GM21786 (cell line): ENCODE results near the gene ZNF786.
A peak's percentile ranks its signal among the peaks of the same experiment; 100 is the strongest.
"Not testable (repeated sequence)": the region's sequence is repeated elsewhere in the genome, so short reads cannot be mapped to it uniquely, and the experiment has no call there.

Experiments used
- ATAC-seq: cut with Tn5 transposase; IDR thresholded peaks from one replicate; pipeline ENCODE4 v1.9.1; 2021; ENCODE audit not compliant: unreplicated experiment

ZNF786 gene, protein sequence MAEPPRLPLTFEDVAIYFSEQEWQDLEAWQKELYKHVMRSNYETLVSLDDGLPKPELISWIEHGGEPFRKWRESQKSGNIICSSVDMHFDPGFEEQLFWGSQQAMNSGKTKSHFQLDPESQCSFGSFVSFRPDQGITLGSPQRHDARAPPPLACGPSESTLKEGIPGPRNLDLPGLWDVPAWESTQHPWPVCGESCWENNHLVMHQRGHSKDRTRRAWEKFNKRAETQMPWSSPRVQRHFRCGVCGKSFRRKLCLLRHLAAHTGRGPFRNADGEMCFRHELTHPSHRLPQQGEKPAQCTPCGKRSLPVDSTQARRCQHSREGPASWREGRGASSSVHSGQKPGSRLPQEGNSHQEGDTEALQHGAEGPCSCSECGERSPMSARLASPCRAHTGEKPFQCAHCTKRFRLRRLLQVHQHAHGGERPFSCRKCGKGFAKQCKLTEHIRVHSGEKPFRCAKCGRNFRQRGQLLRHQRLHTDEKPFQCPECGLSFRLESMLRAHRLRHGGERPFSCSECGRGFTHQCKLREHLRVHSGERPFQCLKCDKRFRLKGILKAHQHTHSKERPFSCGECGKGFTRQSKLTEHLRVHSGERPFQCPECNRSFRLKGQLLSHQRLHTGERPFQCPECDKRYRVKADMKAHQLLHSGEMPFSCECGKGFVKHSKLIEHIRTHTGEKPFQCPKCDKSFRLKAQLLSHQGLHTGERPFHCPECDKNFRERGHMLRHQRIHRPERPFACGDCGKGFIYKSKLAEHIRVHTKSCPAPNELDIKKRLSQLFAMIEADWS

DNA sequence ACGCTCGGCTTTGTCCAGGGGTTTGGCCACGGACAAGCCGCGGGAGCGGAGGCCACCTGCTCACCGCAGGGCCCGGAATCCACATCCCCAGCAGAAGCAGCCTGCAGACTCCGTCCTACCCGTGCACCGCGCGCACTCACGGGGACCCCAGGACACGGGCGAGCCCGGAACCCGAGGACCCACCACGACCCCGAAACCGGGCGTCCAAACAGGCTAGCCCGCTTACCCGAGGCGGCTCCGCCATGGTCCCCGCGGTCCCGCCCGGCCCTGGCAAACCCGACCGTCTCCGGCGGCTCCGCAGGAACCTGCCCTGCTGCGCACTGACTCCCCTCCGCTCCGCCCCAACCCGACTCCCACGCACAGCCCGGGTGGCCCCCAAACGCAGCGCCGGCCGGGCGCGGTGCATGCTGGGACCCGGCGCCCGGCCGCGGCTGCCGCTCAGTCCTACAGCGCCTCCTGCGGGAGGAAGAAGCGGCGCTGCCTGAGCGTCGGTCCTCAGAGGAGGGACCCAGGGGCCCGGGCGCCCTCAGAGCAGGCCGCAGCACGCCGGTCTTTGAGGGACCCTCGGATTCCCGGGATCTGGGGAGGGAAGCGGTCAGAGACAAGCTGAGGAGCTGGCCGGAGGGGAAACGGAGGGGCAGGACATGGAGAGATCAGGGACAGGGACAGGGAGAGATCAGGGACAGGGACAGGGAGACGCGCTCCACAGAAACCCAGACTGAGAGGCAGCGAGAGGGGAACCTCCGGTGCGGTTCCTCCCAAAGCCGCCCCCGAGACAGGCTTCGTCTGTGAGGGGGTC, at the start of gene ZNF786:
TSS of gene ZNF786 (minus strand) at position 322 of the 799 bp plus-strand sequence. CDS start at position 244, 78 bp downstream.
- ATAC-seq = peak; percentile 76

DNA sequence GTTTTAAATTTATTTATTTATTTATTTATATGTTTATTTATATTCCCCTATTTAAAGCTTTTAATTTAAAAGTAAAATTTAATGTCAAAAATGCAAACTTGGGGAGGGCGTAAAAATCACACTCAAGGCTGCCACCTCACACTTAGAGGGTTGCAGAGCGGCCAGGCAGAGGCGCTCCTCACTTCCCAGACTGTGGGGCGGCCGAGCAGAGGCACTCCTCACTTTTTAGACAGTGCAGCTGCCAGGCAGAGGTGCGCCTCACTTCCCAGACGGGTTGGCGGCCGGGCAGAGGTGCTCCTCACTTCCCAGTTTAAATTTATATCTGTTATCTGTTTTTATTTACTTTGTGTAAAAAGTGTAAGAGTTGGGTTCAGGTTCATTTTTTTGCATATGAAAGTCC, 45.6 kb upstream of the ZNF786 start:
- ATAC-seq = no peak

DNA sequence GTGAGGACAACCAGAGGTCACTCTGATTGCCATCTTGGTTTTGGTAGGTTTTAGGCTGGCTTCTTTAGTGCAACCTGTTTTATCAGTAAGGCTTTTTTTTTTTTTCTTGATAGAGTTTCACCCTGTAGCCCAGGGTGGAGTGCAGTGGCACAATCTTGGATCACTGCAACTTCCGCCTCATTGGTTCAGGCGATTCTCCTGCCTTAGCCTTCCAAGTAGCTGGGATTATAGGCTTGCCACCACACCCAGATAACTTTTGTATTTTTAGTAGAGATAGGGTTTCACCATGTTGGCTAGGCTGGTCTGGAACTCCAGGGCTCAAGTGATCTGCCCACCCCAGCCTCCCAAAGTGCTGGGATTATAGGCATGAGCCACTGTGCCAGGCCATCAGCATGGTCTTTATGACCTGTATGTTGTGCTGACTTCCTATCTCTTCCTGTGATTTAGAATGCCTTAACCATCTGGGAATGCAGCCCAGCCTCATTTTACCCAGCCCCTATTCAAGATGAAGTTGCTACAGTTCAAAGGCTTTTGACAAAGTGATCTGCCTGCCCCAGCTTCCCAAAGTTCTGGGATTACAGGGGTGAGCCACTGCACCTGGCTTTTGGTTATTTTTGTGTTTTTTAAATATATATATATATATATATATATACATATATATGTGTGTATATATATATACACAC, 42.7 kb upstream of the ZNF786 start:
- ATAC-seq = no peak

DNA sequence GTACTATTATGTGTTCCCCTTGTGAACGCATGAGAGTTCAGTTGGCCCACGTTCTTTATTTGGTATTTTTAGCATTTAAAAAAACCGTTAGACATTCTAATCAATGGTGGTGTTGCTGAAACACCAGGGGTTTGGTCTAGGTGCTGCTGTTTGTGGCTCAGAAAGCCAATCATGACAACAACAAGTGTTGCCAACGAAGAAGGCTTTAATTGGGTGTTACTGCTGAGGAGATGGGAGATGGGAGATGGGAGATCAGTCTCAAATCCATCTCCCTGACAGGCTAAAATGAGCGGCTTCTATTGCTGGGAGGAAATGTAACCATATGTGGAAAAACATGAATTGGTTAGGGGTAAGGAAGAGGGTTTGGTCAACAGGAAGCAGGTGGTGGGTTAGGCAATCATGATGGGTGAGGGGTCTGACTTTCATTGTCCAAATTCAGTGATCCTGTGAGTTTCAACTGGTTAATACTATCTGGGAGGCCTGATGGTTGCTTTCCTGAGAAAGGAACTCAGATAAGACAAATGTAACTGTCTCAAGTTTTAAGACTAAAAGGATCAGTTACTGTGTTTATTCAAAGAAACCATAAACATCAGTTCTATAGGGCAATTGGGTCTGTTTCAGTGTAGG, 40.2 kb upstream of the ZNF786 start:
- no peak for ATAC-seq

DNA sequence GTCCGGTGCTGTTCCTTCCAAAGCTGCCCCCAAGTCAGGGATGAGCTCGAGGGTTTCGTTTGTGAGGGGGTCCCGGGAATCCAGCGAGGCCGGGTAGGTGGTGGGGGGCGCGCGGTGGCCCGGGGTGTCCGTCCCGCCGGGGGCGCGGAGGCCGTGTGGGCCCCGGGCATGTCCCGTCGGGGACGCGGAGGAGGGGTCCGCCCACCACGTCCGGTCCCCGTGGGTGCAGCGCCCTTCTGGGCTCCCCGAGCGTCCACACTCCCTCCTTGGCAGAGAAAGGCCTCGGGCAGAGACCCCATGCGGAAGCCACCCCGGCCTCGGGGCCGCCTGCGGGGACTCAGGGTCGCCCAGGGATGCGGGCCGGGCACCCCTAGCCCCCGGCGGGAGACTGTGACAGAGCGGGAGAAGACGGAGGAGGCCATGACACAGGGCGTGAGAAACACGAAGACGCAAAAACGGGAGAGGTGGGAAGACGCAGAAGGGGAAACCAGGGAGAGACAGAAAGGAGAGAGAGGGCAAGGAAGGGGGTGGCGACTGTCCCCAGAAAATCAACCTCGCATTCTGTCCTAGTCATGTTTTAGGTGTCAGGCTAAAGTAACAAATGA, 36.2 kb upstream of the ZNF786 start:
- ATAC-seq = peak; percentile 35

DNA sequence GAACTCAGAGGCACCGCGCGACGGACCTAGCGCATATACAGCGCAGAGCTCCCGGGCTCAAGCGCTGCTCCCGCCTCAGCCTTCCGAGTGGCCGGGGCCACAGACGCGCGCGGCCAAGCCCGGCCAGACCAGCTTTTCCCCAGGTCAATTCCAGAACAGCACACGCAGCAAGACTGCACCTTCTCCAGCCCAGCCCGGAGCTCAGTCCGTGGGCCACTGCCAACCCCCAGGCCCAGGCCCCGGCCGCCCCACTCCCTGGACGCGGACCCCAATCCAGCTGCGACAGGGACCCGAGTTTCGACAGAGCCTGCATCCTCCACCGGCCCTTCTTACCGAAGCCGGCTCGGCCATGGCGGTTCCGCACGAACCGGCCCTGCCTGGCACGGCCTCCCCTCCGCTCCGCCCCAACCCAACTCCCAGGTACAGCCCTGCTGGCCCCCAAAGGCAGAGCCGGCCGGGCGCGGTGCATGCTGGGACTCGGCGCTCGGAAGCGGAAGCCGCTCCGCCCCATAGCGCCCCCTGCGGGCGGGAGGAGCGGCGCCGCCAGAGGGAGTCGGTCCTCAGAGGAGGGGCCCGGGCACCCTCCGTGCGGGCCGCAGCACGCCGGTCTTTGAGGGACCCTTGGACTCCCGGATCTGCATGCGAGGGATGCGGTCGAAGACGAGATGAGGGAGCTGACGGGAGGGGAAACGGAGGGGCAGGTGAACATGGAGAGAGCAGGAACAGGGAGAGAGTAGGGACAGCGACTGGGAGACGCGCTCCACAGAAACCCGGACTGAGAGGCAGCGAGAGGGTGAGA, 35.5 kb upstream of the ZNF786 start, which contains the start of gene ZNF425:
TSS of gene ZNF425 (minus strand) at position 462 of the 799 bp plus-strand sequence. CDS start at position 351, 111 bp downstream.
- ATAC-seq = peak; percentile 79

DNA sequence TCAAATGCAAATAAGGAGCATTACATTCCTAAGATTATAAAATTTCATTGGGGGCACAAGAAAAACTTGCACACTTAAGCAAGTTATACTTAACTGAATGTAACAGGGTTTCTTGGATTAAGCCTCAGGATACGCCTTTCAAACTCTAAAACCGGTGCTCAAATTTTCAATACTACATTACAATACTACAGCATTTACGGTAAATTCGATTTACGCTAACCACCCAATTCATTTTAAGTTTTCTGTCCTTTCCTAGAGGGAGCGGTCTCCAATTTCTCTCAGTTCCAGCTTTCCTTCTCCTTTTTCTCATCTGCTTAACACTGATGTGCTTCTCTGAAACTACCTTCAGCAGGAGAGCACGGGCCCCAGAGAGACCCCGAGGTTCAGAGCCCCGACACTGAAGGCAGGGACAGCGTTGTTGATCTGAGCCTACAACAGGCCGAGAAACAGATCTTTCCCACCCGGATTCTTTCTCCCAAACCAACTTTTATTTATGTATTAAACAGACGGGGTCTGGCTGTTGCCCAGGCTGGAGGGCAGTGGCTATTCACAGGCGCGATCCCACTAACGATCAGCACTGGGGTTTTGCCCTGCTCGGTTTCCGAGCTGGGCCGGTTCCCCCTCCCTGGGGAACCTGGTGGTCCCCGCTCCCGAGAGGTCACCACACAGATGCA, 34.8 kb upstream of the ZNF786 start:
- no peak for ATAC-seq

DNA sequence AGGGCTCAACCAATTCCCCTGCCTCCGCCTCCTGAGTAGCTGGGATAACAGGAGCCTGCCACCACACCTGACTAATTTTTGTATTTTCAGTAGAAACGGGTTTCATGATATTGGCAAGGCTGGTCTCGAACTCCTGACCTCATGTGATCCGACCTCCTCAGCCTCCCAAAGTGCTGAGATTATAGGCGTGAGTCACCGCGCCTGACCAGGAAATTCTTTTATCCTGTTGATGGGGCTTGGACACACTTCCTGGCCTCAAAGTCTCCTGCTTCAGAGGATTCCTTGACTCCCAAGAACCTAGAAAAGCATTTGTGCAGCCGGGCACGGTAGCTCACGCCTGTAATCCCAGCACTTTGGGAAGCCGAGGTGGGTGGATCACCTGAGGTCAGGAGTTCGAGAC, 19.5 kb upstream of the ZNF786 start:
- ATAC-seq = no peak

DNA sequence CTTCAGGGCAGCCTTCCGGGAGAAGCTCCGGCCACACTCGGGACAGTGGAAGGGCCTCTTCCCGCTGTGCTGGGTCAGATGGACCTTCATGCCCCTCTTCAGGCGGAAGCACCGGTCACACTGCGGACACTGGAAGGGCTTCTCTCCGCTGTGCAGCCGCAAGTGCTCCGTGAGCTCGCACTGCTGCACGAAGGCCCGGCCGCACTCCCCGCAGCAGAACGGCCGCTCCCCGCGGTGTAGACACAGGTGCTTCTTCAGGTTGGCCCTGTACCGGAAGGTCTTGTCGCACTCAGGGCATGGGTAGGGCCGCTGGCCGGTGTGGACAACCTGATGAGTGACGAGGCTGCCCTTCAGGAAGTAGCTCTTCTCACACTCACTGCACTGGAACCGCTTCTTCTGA, 14.2 kb upstream of the ZNF786 start:
- no peak for ATAC-seq

DNA sequence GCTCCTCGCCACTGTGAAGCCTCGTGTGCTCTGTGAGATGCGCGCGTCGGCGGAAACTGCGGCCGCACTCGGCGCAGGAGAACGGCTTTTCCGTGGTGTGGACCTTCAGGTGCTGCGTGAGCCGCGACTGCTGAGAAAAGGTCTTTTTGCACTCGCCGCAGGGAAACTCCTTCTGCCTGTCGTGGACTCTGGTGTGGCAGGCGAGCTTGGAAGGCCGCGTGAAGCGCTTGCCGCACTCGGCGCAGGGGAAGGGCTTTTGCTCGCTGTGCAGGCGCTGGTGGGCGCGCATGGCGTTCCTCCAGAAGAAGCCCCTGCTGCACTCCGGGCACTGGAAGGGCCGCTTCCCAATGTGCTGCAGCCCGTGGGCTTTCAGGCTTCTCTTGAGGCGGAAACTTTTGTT, 13.7 kb upstream of the ZNF786 start:
- ATAC-seq = no peak

DNA sequence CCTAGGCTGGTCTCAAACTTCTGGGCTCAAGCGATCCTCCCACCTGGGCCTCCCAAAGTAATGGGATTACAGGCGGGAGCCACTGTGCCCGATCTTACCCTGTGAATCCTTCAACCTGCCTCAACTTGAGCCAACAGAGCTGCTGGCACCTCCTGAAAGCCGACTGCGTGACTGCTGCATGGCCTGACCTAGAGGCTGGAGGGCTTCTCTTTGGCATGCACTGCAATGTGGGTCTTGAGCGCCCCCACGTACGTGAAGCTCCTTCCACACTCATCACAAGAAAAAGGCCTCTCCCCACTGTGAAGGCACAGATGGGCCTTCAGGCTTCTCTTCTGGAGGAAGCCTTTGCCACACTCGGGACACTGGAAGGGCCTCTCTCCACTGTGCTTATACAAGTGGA, 12.9 kb upstream of the ZNF786 start:
- ATAC-seq = no peak

DNA sequence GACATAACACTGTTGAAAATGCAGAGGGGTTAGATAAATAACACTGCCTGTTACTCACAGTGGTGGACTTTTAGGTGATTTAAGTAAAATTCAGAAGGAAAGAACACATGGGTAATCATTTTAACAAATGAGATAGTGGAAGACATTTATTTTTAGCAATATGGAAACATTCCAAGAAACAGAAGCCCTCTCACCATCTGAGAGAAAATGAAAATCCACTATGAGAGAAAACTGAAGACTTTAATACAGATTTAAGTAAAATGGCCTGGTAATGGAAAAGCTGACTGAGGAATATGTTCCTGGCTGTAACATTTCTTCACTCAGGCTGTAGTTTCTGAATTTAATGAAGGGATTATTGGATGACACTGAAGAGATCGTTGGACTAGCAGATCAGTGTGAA, 12.1 kb upstream of the ZNF786 start:
- ATAC-seq = no peak

DNA sequence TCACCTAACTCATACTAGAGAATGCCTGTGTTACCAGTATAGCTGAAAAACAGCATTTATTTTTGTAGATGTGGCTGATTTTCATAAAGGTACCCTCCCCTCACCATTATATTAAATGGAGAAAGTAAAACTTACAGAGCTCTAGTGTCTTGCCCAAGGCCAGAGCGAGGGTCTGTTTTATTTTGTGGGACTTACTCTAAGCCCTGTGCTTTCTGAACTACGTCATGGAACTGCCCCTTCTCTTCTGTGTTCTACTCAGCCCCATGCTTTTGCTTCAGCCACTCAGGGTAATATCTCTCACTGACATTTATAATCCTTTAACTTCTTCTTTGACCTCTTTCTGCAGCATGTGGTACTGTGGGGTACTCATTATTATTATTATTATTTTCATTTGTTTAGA, 10.3 kb upstream of the ZNF786 start:
- ATAC-seq = no peak

DNA sequence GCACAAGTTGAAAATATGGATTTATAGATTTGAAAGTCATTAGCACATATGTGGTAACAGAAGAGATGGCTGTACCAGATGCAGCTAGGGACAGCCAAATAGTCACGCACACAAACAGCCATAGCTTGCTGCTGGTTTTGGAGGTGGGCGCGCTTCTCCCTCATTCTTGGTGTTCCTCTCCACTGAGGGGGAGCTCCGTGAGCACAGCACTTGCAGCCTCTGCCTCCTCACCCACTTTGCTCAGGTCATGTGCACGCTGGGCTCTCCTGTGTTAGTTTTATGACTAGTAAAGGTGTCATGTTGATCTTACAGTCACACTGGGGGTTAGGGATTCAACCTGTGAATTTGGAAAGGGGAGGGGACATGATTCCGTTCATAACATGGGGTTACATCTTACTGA, 8.5 kb upstream of the ZNF786 start:
- no peak for ATAC-seq

DNA sequence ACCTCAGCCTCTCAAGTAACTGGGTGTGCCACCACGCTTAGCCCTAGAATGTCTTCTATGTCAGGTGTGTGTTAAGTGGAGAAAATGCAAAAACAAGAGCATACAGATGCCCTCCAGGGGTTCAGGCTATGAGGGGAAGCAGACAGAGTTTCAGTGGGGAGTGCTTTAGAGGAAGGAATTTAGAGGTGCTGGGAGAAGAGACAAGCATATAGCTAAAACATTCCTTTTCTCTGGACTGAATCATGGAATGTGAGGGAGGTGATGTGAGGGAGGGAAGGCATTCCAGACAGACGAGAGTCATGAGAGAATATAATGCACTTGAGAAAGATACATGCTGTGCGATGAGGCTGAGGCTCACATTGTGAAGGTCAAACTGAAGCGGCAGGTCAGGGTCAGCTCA, 6.6 kb upstream of the ZNF786 start:
- no peak for ATAC-seq

DNA sequence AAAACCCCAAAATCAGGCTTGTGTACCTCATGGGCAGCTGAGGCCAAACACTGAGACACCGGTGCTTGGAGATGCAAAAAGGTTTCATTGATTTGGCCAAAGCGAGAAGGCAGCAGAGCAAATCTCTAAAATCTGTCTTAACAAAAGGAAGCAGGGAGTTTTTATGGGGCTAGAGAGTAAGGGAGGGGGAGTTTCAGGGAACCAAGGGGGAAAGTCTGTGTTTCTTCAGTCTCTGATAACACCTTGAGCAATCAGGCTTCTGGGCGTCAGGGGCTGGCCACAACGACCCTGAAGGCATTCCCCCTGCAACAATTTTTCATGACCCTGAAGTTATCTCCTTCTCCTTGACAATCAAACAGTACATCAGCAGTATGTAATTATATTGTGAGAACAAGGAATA, 2.7 kb upstream of the ZNF786 start:
- no peak for ATAC-seq

DNA sequence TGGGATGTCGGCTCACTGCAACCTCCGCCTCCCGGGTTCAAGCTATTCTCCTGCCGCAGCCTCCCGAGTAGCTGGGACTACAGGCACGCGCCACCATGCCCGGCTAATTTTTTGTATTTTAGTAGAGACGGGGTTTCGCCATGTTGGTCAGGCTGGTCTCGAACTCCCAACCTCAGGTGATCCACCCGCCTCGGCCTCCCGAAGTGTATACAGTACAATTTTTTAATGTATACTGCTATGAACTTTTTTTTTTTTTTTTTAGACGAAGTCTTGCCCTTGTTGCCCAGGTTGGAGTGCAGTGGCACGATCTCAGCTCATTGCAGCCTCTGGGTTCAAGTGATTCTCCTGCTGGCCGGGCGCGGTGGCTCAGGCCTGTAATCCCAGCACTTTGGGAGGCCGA, 1.7 kb upstream of the ZNF786 start:
- not testable (repeated sequence) for ATAC-seq

DNA sequence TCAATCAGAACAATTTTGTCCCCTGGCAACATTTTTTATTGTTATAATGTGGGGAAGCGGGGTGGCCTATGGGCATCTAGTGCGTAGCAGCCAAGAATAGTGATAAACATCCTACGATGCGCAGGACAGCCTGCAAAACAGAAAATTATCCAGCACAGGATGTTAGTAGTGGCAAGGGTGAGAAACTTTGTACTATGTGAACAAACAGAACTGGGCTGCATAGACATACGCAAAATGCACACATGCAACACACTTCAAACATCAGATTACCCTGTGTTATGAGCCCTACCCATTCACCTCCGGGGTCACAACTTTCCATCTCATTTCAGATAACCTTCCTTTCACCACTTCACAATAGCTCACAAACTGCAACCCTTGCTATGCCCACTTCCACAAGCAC, 3.1 kb downstream of the ZNF786 start:
- ATAC-seq = no peak

DNA sequence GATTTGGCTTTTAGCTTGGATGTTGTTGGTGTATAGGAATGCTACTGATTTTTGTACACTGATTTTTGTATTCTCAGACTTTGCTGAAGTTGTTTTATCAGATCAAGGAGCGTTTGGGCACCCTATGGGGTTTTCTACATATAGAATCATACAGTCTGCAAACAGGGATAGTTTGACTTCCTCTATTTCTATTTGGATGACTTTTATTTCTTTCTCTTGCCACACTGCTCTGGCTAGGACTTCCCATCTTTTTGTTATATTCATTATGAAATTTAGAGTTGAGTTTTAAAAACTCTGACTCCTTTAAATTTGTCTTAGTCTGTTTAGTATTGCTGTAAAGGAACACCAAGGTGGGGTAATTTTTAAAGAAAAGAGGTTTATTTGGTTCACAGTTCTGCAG, 4.7 kb downstream of the ZNF786 start:
- no peak for ATAC-seq
